HepG2 (cell line): ENCODE measurements around the gene SRSF10. TPM values are rescaled to one million over a fixed set of nuclear protein-coding genes. Genes with fewer than 3 reads are reported as not detected.

Experiments used
- ATAC-seq: fragments of 200-7000 bp; cut with Tn5 transposase; 3 replicates; pipeline ENCODE4 v1.9.1; 2020; ENCODE audit warnings: mild to moderate bottlenecking, moderate library complexity
- BruUV-seq: library from RNA; stranded (reverse); fragments of 400-500 nt; replicated peaks from 2 replicates; lab custom pipeline; 2021; lab: Mats Ljungman, UMichigan
- CTCF ChIA-PET: fragments of 300-600 bp; formaldehyde crosslinking; extraction: SDS; loops from one replicate; lab custom pipeline; 2021; ENCODE audit warnings: low total read pairs, inconsistent platforms, low intra/inter-chr PET ratio; lab: Yijun Ruan, JAX
- POLR2A ChIA-PET: fragments of 350-600 bp; sonication (Branson Sonifier 250); formaldehyde crosslinking; loops from one replicate; lab custom pipeline; 2020; ENCODE audit warnings: antibody characterized with exemption, inconsistent platforms; lab: Yijun Ruan, JAX
- DNase-seq: peaks from one replicate; pipeline ENCODE4 v3.0.0-alpha.2; 2015; ENCODE audit warnings: low spot score
- FAIRE-seq: peaks from 3 replicates; lab custom pipeline; 2011; peaks lifted over from hg19 to GRCh38; lab: Jason Lieb, UNC
- H2AFZ ChIP-seq: one replicate; pipeline ENCODE4 v1.6.1; 2011; ENCODE audit warnings: low read length, inconsistent platforms
- H3K27ac ChIP-seq: fragments of 300-600 bp; 3 replicates; pipeline ENCODE4 v1.8.0; 2011; ENCODE audit warnings: mixed run types, mild to moderate bottlenecking, mixed read lengths, low read length, inconsistent platforms; ENCODE audit not compliant: insufficient read depth; ENCODE audit errors: extremely low read length
- H3K27me3 ChIP-seq, 2 experiments: fragments of 200-600 bp in 1 of 2; 2 replicates in 1 of 2; 3 replicates in 1 of 2; pipeline versions ENCODE4 v1.6.0 to v1.8.0; 2011; ENCODE audit warnings: low read length in 2 of 2, mild to moderate bottlenecking in 2 of 2, moderate library complexity in 2 of 2, inconsistent platforms in 1 of 2; ENCODE audit not compliant: insufficient read depth in 2 of 2, control insufficient read depth in 1 of 2
- H3K36me3 ChIP-seq, 2 experiments: fragments of 200-600 bp in 1 of 2; replicated peaks in 1 of 2; 2 replicates in 1 of 2; 3 replicates in 1 of 2; pipeline versions ENCODE4 v1.5.1 to v1.8.0; 2011; ENCODE audit warnings: low read length in 2 of 2, inconsistent platforms in 1 of 2; ENCODE audit not compliant: insufficient read depth in 2 of 2, control insufficient read depth in 1 of 2
- H3K4me1 ChIP-seq: 2 replicates; pipeline ENCODE4 v1.5.1; 2012; ENCODE audit warnings: low read length, inconsistent platforms; ENCODE audit not compliant: insufficient read depth
- H3K4me2 ChIP-seq: 2 replicates; pipeline ENCODE4 v1.6.0; 2011; ENCODE audit warnings: low read depth, low read length, inconsistent platforms
- H3K4me3 ChIP-seq, 3 experiments: fragments of 200-600 bp in 1 of 3; sonication (generic), shearing (Covaris generic) in 1 of 3; replicated peaks in 1 of 3; 2 replicates each; pipeline ENCODE4 v1.5.1; 2011 to 2016; ENCODE audit warnings: low read length in 3 of 3, inconsistent platforms in 2 of 3, low read depth in 2 of 3, mild to moderate bottlenecking in 2 of 3, control low read depth in 1 of 3, mixed read lengths in 1 of 3; ENCODE audit not compliant: insufficient read depth in 1 of 3
- H3K79me2 ChIP-seq: one replicate; pipeline ENCODE4 v1.6.1; 2011; ENCODE audit warnings: low read length, inconsistent platforms; ENCODE audit not compliant: insufficient read depth
- H3K9ac ChIP-seq: 2 replicates; pipeline ENCODE4 v1.6.0; 2011; ENCODE audit warnings: mild to moderate bottlenecking, low read depth, low read length, inconsistent platforms; ENCODE audit not compliant: insufficient read depth
- H3K9me3 ChIP-seq: 2 replicates; pipeline ENCODE4 v1.5.1; 2012; ENCODE audit warnings: mild to moderate bottlenecking, low read length
- H4K20me1 ChIP-seq: 2 replicates; pipeline ENCODE4 v1.6.0; 2011; ENCODE audit warnings: inconsistent platforms, mild to moderate bottlenecking, low read length, moderate library complexity; ENCODE audit not compliant: insufficient read depth
- ARID5B ChIP-seq: IDR thresholded peaks from 2 replicates; pipeline ENCODE4 v1.4.0; 2020; ENCODE audit warnings: mild to moderate bottlenecking, missing genetic modification reagents
- CEBPG ChIP-seq: IDR thresholded peaks from 2 replicates; pipeline ENCODE4 v1.6.1; 2016
- FOXK1 ChIP-seq: sonication (generic); formaldehyde crosslinking; IDR thresholded peaks from 2 replicates; pipeline ENCODE4 v1.4.0; 2020; ENCODE audit warnings: low read depth, missing genetic modification reagents, borderline replicate concordance
- HNF4A ChIP-seq: sonication (generic); formaldehyde crosslinking; IDR thresholded peaks from 2 replicates; pipeline ENCODE4 v1.4.0; 2020; ENCODE audit warnings: missing genetic modification reagents
- HNF4G ChIP-seq, 2 experiments: sonication (generic) in 1 of 2; formaldehyde crosslinking in 1 of 2; IDR thresholded peaks; 2 replicates each; pipeline versions ENCODE4 v1.4.0 to v1.6.1; 2011 to 2020; ENCODE audit warnings: borderline replicate concordance in 2 of 2, low read depth in 2 of 2, mild to moderate bottlenecking in 2 of 2, low read length in 1 of 2, missing genetic modification reagents in 1 of 2, moderate library complexity in 1 of 2
- KAT7 ChIP-seq: IDR thresholded peaks from 2 replicates; pipeline ENCODE4 v1.6.1; 2018; ENCODE audit warnings: borderline replicate concordance, missing compliant biosample characterization
- MED1 ChIP-seq: sonication (generic); formaldehyde crosslinking; IDR thresholded peaks from 2 replicates; pipeline ENCODE4 v1.4.0; 2020; ENCODE audit warnings: missing genetic modification reagents
- NCOA2 ChIP-seq: sonication (generic); formaldehyde crosslinking; IDR thresholded peaks from 2 replicates; pipeline ENCODE4 v1.8.0; 2022; ENCODE audit warnings: inconsistent platforms
- NFYB ChIP-seq: sonication (generic); formaldehyde crosslinking; IDR thresholded peaks from 2 replicates; pipeline ENCODE4 v1.4.0; 2020; ENCODE audit warnings: missing genetic modification reagents
- POLR2G ChIP-seq: fragments of 200-400 bp; formaldehyde crosslinking; IDR thresholded peaks from 2 replicates; pipeline ENCODE4 v1.6.1; 2018; ENCODE audit warnings: mild to moderate bottlenecking, low read depth, low read length, moderate library complexity
- RXRB ChIP-seq: IDR thresholded peaks from 2 replicates; pipeline ENCODE4 v1.6.1; 2016; ENCODE audit warnings: borderline replicate concordance, missing genetic modification reagents, missing compliant biosample characterization
- ZMYM3 ChIP-seq: sonication (generic); formaldehyde crosslinking; IDR thresholded peaks from 2 replicates; pipeline ENCODE4 v1.5.1; 2020; ENCODE audit warnings: mild to moderate bottlenecking, missing genetic modification reagents
- ZNF362 ChIP-seq: sonication (generic); formaldehyde crosslinking; IDR thresholded peaks from 2 replicates; pipeline ENCODE4 v1.4.0; 2020; ENCODE audit warnings: missing genetic modification reagents, mild to moderate bottlenecking, borderline replicate concordance
- ZNF431 ChIP-seq: sonication (generic); formaldehyde crosslinking; IDR thresholded peaks from 2 replicates; pipeline ENCODE4 v1.9.0; 2022; ENCODE audit warnings: missing genetic modification reagents, low read depth, mild to moderate bottlenecking, borderline replicate concordance
- ZNF460 ChIP-seq: sonication (generic); formaldehyde crosslinking; IDR thresholded peaks from 2 replicates; pipeline ENCODE4 v1.5.1; 2020; ENCODE audit warnings: missing genetic modification reagents, mild to moderate bottlenecking, borderline replicate concordance
- ZNF713 ChIP-seq: sonication (generic); formaldehyde crosslinking; IDR thresholded peaks from 2 replicates; pipeline ENCODE4 v1.4.0; 2020; ENCODE audit warnings: mild to moderate bottlenecking, missing genetic modification reagents
- ZNF768 ChIP-seq: sonication (generic); formaldehyde crosslinking; IDR thresholded peaks from 2 replicates; pipeline ENCODE4 v1.4.0; 2020; ENCODE audit warnings: missing genetic modification reagents
- ZNF770 ChIP-seq: sonication (generic); formaldehyde crosslinking; IDR thresholded peaks from 2 replicates; pipeline ENCODE4 v1.5.0; 2020; ENCODE audit warnings: mild to moderate bottlenecking, missing genetic modification reagents
- WGBS: methylation state at CpG from one replicate; pipeline ENCODE4 v1.1.6; 2017; ENCODE audit warnings: low lambda C conversion rate; 5-methylcytosine and 5-hydroxymethylcytosine counted together
- in situ Hi-C: cut with HindIII; loops from 2 replicates; pipeline ENCODE4 v1.10.0; 2017; ENCODE audit warnings: low pct_unique_long_range_greater_than_20kb; ENCODE audit not compliant: extremely low pct_ligation_motif_present
- intact Hi-C: fragments of 100-400 bp; cut with micrococcal nuclease; formaldehyde crosslinking; loops from one replicate; pipeline ENCODE4 v1.10.0; 2022; ENCODE audit not compliant: unreplicated experiment
- polyA plus RNA-seq, 8 experiments: library from polyadenylated mRNA; depleted of rRNA in 3 of 8; stranded (reverse) in 7 of 8; unstranded in 1 of 8; fragments of >200 nt; fragmentation: Illumina TruSeq in 4 of 8; extraction: Trizol in 4 of 8; gene quantifications; 2 replicates each; pipeline versions ENCODE4 v1.2.1 to v1.2.3, GENCODE V29; 2011 to 2016; ENCODE audit warnings: low read depth in 4 of 8, missing spikeins in 1 of 8, mixed read lengths in 1 of 8; ENCODE audit not compliant: insufficient read depth in 1 of 8
- total RNA-seq, 5 experiments: library from RNA; depleted of rRNA; stranded (reverse); fragments of >200 nt; fragmentation: Illumina TruSeq; extraction: Trizol; gene quantifications; 2 replicates each; pipeline ENCODE4 v1.2.3, GENCODE V29; 2016; ENCODE audit warnings: low read depth in 1 of 5

Gene SRSF10
- total and polyA plus RNA-seq, 2 of the 13 experiments (the other 11 are each of a cell fraction or from before 2014, with no cell fraction given): 126 to 186 TPM

GRCh38 chr1:24004132-24004531 is 24.0 kb upstream of the SRSF10 start:
- Histone ChIP-seq H3K4me3 (peak overlapping the region in 2 of 3 experiments; percentile 31 to 46; a peak in 4 of 6 replicates), H3K36me3 (no peaks in the 10 kb centered on the region), H3K27me3 (no peaks in the 10 kb centered on the region), H3K4me2 (peak overlapping the region; percentile 80), H2AFZ (no peak overlapping the region)
- CTCF ChIA-PET: no interaction called here
- ATAC-seq (no peak), DNase-seq (no peak)
- peak; percentile 19; the same call in 1 of the 2 replicates for TF ChIP-seq ZNF362 (CRISPR knock-in tag)
- peak; percentile 77; the same call in 1 of the 2 replicates for TF ChIP-seq ZNF460
- TF ChIP-seq HNF4A: 0 out of 2 replicates have a peak, but pooled peaks have one; percentile 33
- no peak for TF ChIP-seq POLR2G
- TF ChIP-seq ARID5B (CRISPR knock-in tag): 0 out of 2 replicates have a peak, but pooled peaks have one; percentile 9
- 0 out of 2 replicates have a peak, but pooled peaks have one; percentile 18 for TF ChIP-seq HNF4G (IDR thresholded peaks at IDR 0.05; ENCODE audit: borderline replicate concordance, low read depth, low read length)
- no peak for TF ChIP-seq HNF4G (CRISPR knock-in tag; IDR thresholded peaks at IDR 0.05; ENCODE audit: borderline replicate concordance, low read depth)
- no peak for TF ChIP-seq ZNF768
- peak; percentile 28 for TF ChIP-seq MED1 (CRISPR knock-in tag)
- peak; percentile 21; the same call in 1 of the 2 replicates for TF ChIP-seq NCOA2 (CRISPR knock-in tag)
- TF ChIP-seq RXRB: 0 out of 2 replicates have a peak, but pooled peaks have one; percentile 21
- TF ChIP-seq ZMYM3: 0 out of 2 replicates have a peak, but pooled peaks have one; percentile 38
- TF ChIP-seq FOXK1: no peak
- TF ChIP-seq CEBPG (CRISPR knock-in tag): peak; percentile 65; the same call in 1 of the 2 replicates
- 0 out of 2 replicates have a peak, but pooled peaks have one; percentile 26 for TF ChIP-seq NFYB
- no peak for TF ChIP-seq ZNF431
- TF ChIP-seq KAT7 (CRISPR knock-in tag): peak; percentile 9; the same call in 1 of the 2 replicates
- TF ChIP-seq ZNF770: peak; percentile 76; the same call in 1 of the 2 replicates
- TF ChIP-seq ZNF713: no peak
- TF ChIP-seq, all 625 proteins: peak for 13
- in situ Hi-C loops (no loop called here), intact Hi-C loops (no loop called here)
- POLR2A ChIA-PET: interaction anchor here (1.2 to 4.0 kb wide), 6 partner anchors 8 to 45 kb away, joined by 4 to 63 read pairs (median 10); partner anchors contain the start of genes PNRC2 and SRSF10
- Histone ChIP-seq H3K79me2 (no peaks in the 10 kb centered on the region), H4K20me1 (no peaks in the 10 kb centered on the region), H3K9me3 (no peaks in the 10 kb centered on the region), H3K27ac (peak overlapping the region; percentile 71), H3K9ac (peak overlapping the region; percentile 61), H3K4me1 (peaks cover 82% of the 10 kb centered on the region)
- no peak for FAIRE-seq
- 13% methylated on average over 5 of the region's 5 CpGs for WGBS
- no TSS peak for BruUV-seq
